ENCODE data around the gene VRK1. TPM values are rescaled to one million over a fixed set of nuclear protein-coding genes. Genes with fewer than 3 reads are reported as not detected.
A peak's percentile ranks its signal among the peaks of the same experiment; 100 is the strongest.

VRK1 gene
- total and polyA plus RNA-seq, 2 donors (not counting 1 experiment from before 2014, with no cell fraction given) = 10.3 to 28.2 TPM

GRCh38 chr14:96922986-96923385 is 125.8 kb downstream of the VRK1 start:
- ChIA-PET POLR2A (no interaction called here), CTCF (no interaction called here)
- H3K27me3 ChIP-seq (replicated peaks in 1 of 4; ENCODE audit: control extremely low read depth in 1 of 4, control insufficient read depth in 3 of 4, insufficient read depth in 4 of 4, low read length in 3 of 4) = peaks cover 0 to 2% (median 0%) of the 10 kb centered on the region in 4 experiments
- no peaks in the 10 kb centered on the region for H3K79me2 ChIP-seq (ENCODE audit: control insufficient read depth, insufficient read depth, low read length)
- H2AFZ ChIP-seq (ENCODE audit: insufficient read depth, low read depth, low read length, poor library complexity, severe bottlenecking) = no peak overlapping the region
- no peak overlapping the region for H3K4me3 Mint-ChIP-seq
- peaks cover 0 to 21% (median 4%) of the 10 kb centered on the region in 3 donors for H3K9me3 ChIP-seq (ENCODE audit: control extremely low read depth in 1 of 3, control insufficient read depth in 2 of 3, insufficient read depth in 1 of 3, low read length in 2 of 3)
- intact Hi-C loops (cut with micrococcal nuclease) = no loop called here
- H3K4me1 ChIP-seq (ENCODE audit: control insufficient read depth in 2 of 2, insufficient read depth in 2 of 2, low read length in 2 of 2) = peaks cover 16 to 20% of the 10 kb centered on the region in 2 donors
- H3K27me3 Mint-ChIP-seq = no peaks in the 10 kb centered on the region
- peaks cover 25% of the 10 kb centered on the region for H3K4me1 Mint-ChIP-seq
- H4K20me1 ChIP-seq (ENCODE audit: control insufficient read depth, insufficient read depth, low read length, poor library complexity, severe bottlenecking) = no peaks in the 10 kb centered on the region
- no peak overlapping the region for H3K4me3 ChIP-seq (ENCODE audit: control extremely low read depth in 1 of 5, extremely low read depth in 1 of 5, insufficient read depth in 1 of 5, low read depth in 2 of 5, low read length in 4 of 5)
- no peak overlapping the region for H3K9ac ChIP-seq (ENCODE audit: low read length)
- TF ChIP-seq CTCF (IDR thresholded peaks at IDR 0.05) (no peak), EZH2 (IDR thresholded peaks at IDR 0.05; ENCODE audit: borderline replicate concordance, insufficient read depth, low read depth, low read length, poor library complexity, severe bottlenecking) (no peak)
- DNase-seq (no peak), ATAC-seq (ENCODE audit: low read depth) (no peak)
- no peak overlapping the region for H3K27ac Mint-ChIP-seq
- WGBS (ENCODE audit: insufficient coverage) = 97% methylated on average over 7 of the region's 8 CpGs
- no peak overlapping the region for H3K4me2 ChIP-seq (replicated peaks; ENCODE audit: low read depth, low read length, poor library complexity, severe bottlenecking)
- no peaks in the 10 kb centered on the region for H3K36me3 ChIP-seq (replicated peaks in 1 of 2; ENCODE audit: control extremely low read depth in 1 of 2, control insufficient read depth in 1 of 2, extremely low read depth in 1 of 2, insufficient read depth in 2 of 2, low read length in 1 of 2)
- H3K9me3 Mint-ChIP-seq (ENCODE audit: insufficient read depth) = peaks cover 4% of the 10 kb centered on the region
- no peak overlapping the region for H3K27ac ChIP-seq (ENCODE audit: low read length in 2 of 2)

- no peak overlapping the region for H3K4me3 ChIP-seq (ENCODE audit: control extremely low read depth in 1 of 5, extremely low read depth in 1 of 5, insufficient read depth in 1 of 5, low read depth in 2 of 5, low read length in 4 of 5)
- H3K4me3 Mint-ChIP-seq = no peak overlapping the region
- H3K4me1 Mint-ChIP-seq = peaks cover 25% of the 10 kb centered on the region
- 73% methylated on average over 4 of the region's 4 CpGs for WGBS (ENCODE audit: insufficient coverage)
- no peak for TF ChIP-seq CTCF (IDR thresholded peaks at IDR 0.05)
- no peak for TF ChIP-seq EZH2 (IDR thresholded peaks at IDR 0.05; ENCODE audit: borderline replicate concordance, insufficient read depth, low read depth, low read length, poor library complexity, severe bottlenecking)
- peaks cover 16 to 20% of the 10 kb centered on the region in 2 donors for H3K4me1 ChIP-seq (ENCODE audit: control insufficient read depth in 2 of 2, insufficient read depth in 2 of 2, low read length in 2 of 2)
- no peaks in the 10 kb centered on the region for H3K27me3 Mint-ChIP-seq
- peaks cover 4% of the 10 kb centered on the region for H3K9me3 Mint-ChIP-seq (ENCODE audit: insufficient read depth)
- H3K79me2 ChIP-seq (ENCODE audit: control insufficient read depth, insufficient read depth, low read length) = no peaks in the 10 kb centered on the region
- H3K9me3 ChIP-seq (ENCODE audit: control extremely low read depth in 1 of 3, control insufficient read depth in 2 of 3, insufficient read depth in 1 of 3, low read length in 2 of 3) = peaks cover 0 to 18% (median 4%) of the 10 kb centered on the region in 3 donors
- no peaks in the 10 kb centered on the region for H3K36me3 ChIP-seq (replicated peaks in 1 of 2; ENCODE audit: control extremely low read depth in 1 of 2, control insufficient read depth in 1 of 2, extremely low read depth in 1 of 2, insufficient read depth in 2 of 2, low read length in 1 of 2)
- ChIA-PET CTCF (no interaction called here), POLR2A (no interaction called here)
- no peak overlapping the region for H2AFZ ChIP-seq (ENCODE audit: insufficient read depth, low read depth, low read length, poor library complexity, severe bottlenecking)
- DNase-seq (no peak), ATAC-seq (ENCODE audit: low read depth) (no peak)
- H3K9ac ChIP-seq (ENCODE audit: low read length) = no peak overlapping the region
- H4K20me1 ChIP-seq (ENCODE audit: control insufficient read depth, insufficient read depth, low read length, poor library complexity, severe bottlenecking) = no peaks in the 10 kb centered on the region
- peak overlapping the region; percentile 46 for H3K4me2 ChIP-seq (replicated peaks; ENCODE audit: low read depth, low read length, poor library complexity, severe bottlenecking)
- H3K27ac Mint-ChIP-seq = no peak overlapping the region
- peaks cover 0 to 2% (median 0%) of the 10 kb centered on the region in 4 experiments for H3K27me3 ChIP-seq (replicated peaks in 1 of 4; ENCODE audit: control extremely low read depth in 1 of 4, control insufficient read depth in 3 of 4, insufficient read depth in 4 of 4, low read length in 3 of 4)
- intact Hi-C loops (cut with micrococcal nuclease) = no loop called here
- no peak overlapping the region for H3K27ac ChIP-seq (ENCODE audit: low read length in 2 of 2)
These were observed 128.2 kb downstream of the VRK1 start for GRCh38 chr14:96925422-96925821.
